Measurements from ENCODE around the gene SLC13A3. TPM values are rescaled to one million over a fixed set of nuclear protein-coding genes. Genes with fewer than 3 reads are reported as not detected.

Gene SLC13A3
- total RNA-seq, 4 donors from 2014 or later = 0.20 to 2.8 (median 1.1) TPM

DNA sequence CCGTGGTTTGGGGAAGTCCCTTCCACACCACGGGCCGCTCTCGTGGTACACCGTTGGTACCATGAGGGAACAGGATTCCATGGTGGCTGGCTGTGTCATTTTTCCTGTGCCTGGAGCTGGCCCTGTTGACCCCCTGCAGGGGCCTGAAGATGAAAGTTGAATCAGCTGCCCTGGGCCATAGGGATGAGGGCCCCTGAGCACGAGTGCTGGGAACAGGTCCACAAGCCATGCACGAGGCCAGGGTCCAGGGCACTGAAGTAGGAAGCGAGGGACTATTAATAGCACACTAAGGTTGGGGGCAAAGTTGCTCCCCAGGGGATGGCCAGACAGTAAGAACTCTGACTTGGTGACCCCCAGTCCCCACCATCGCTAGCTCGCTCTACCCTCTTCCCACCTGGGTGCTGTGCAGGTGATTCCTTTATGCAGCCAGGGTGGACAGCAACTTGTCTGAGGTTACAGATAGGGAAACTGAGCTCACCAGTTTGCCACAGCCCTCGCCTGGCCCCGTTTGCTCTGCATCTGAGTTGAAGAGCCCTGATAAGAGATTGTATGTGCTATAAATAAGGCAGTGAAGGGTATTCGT lies 46.6 kb downstream of the SLC13A3 start:
- no peak for ATAC-seq
- H3K4me3 ChIP-seq = no peak overlapping the region
- TF ChIP-seq, protein P1, sequence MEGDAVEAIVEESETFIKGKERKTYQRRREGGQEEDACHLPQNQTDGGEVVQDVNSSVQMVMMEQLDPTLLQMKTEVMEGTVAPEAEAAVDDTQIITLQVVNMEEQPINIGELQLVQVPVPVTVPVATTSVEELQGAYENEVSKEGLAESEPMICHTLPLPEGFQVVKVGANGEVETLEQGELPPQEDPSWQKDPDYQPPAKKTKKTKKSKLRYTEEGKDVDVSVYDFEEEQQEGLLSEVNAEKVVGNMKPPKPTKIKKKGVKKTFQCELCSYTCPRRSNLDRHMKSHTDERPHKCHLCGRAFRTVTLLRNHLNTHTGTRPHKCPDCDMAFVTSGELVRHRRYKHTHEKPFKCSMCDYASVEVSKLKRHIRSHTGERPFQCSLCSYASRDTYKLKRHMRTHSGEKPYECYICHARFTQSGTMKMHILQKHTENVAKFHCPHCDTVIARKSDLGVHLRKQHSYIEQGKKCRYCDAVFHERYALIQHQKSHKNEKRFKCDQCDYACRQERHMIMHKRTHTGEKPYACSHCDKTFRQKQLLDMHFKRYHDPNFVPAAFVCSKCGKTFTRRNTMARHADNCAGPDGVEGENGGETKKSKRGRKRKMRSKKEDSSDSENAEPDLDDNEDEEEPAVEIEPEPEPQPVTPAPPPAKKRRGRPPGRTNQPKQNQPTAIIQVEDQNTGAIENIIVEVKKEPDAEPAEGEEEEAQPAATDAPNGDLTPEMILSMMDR (IDR thresholded peaks at IDR 0.05 in 4 of 5, conservative IDR thresholded peaks at IDR 0.05 in 1 of 5) = no peak
- TF ChIP-seq POLR2A (IDR thresholded peaks at IDR 0.05) = no peak
- H3K36me3 ChIP-seq = no peaks in the 10 kb centered on the region
- no peaks in the 10 kb centered on the region for H3K9me3 ChIP-seq
- DNase-seq = no peak
- no peaks in the 10 kb centered on the region for H3K4me1 ChIP-seq
- intact Hi-C loops (cut with DNase I; ENCODE audit: low total_unique reads) = no loop called here
- H3K27ac ChIP-seq = no peak overlapping the region
- in situ Hi-C loops (cut with MboI; ENCODE audit: low sequenced_read_pairs in 4 of 4) = no loop called here
- no peaks in the 10 kb centered on the region for H3K27me3 ChIP-seq

DNA sequence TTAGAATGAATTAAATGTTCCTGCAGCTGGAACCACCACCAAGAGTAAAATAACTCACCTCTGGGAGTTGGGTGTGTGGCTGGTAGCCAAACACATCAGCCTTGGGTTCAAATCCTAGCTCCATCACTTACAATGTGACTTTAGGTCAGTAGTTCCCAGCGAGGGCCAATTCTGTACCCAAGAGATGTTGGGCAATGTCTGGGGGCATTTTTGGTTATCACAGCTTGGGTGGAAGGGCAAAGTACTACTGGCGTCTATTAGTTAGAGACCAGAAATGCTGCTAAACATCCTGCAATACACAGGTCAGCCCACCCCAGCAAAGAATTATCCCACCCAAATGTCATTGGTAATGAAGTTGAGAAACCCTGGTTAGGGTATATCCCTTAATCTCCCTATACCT lies 48.8 kb downstream of the SLC13A3 start:
- H3K4me3 ChIP-seq = no peak overlapping the region
- intact Hi-C loops (cut with DNase I; ENCODE audit: low total_unique reads) = no loop called here
- H3K27me3 ChIP-seq = no peaks in the 10 kb centered on the region
- H3K9me3 ChIP-seq = no peaks in the 10 kb centered on the region
- TF ChIP-seq POLR2A (IDR thresholded peaks at IDR 0.05) = no peak
- TF ChIP-seq, protein P1 (IDR thresholded peaks at IDR 0.05 in 4 of 5, conservative IDR thresholded peaks at IDR 0.05 in 1 of 5) = no peak
- no peaks in the 10 kb centered on the region for H3K4me1 ChIP-seq
- H3K36me3 ChIP-seq = no peaks in the 10 kb centered on the region
- ATAC-seq = no peak
- H3K27ac ChIP-seq = no peak overlapping the region
- DNase-seq = no peak
- in situ Hi-C loops (cut with MboI; ENCODE audit: low sequenced_read_pairs in 4 of 4) = no loop called here

DNA sequence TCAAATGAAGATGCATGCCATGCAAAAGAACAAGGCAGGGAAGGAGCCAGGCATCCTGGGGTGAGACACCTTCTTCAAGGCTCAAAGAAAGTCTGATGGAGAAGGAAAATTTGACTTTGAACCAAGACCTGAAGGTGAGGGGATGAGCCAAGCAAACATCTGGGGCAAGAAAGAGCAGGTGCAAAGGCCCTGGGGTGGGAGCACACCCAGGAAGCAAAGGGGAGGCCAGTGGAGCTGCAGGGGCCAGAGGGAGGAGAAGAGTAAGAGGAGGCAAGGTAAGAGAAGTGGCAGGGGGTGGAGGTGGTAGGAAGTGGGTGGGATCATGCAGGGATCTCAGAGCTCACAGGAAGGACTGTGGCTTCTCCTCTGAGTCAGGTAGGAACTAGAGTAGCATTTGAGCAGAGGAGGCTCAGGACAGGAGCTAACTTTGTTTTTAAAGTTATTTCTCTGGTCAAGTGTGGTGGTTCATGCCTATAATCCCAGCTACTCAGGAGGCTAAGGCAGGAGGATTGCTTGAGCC lies 49.6 kb downstream of the SLC13A3 start:
- in situ Hi-C loops (cut with MboI; ENCODE audit: low sequenced_read_pairs in 4 of 4) = no loop called here
- H3K4me3 ChIP-seq = no peak overlapping the region
- TF ChIP-seq, protein P1 (IDR thresholded peaks at IDR 0.05 in 4 of 5, conservative IDR thresholded peaks at IDR 0.05 in 1 of 5) = no peak
- no peak for TF ChIP-seq POLR2A (IDR thresholded peaks at IDR 0.05)

DNA sequence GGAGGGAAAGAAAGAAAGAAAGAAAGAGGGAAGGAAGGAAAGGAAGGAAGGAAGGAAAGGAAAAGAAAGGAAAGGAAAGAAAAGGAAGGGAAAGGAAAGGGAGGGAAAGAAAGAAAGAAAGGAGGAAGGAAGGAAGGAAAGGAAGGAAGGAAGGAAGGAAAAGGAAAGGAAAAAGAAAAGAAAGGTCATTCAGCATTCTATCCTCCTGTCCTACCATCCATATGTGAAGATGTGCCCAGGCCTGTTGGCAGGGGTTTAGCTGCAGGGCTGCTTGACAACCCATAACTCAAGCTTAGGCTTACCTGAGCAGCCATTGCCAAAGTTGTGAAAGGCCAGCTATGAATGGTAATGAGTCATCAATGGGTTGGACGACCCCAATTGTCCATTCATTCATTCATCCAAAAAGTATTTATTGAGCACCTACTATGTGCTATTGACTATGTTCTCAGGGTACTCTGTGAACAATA lies 50.9 kb downstream of the SLC13A3 start:
- intact Hi-C loops (cut with DNase I; ENCODE audit: low total_unique reads) = no loop called here

More for the DNA sequence above, 49.6 kb downstream of the SLC13A3 start:
- H3K4me1 ChIP-seq = no peaks in the 10 kb centered on the region
- H3K36me3 ChIP-seq = no peaks in the 10 kb centered on the region
- DNase-seq (no peak), ATAC-seq (no peak)
- no peaks in the 10 kb centered on the region for H3K9me3 ChIP-seq
- intact Hi-C loops (cut with DNase I; ENCODE audit: low total_unique reads) = no loop called here
- H3K27me3 ChIP-seq = no peaks in the 10 kb centered on the region
- H3K27ac ChIP-seq = no peak overlapping the region

More for the DNA sequence above, 50.9 kb downstream of the SLC13A3 start:
- TF ChIP-seq, protein P1 (IDR thresholded peaks at IDR 0.05 in 4 of 5, conservative IDR thresholded peaks at IDR 0.05 in 1 of 5) = no peak
- no peak for TF ChIP-seq POLR2A (IDR thresholded peaks at IDR 0.05)
- Histone ChIP-seq H3K4me1 (no peaks in the 10 kb centered on the region), H3K27ac (no peak overlapping the region), H3K27me3 (no peaks in the 10 kb centered on the region), H3K9me3 (no peaks in the 10 kb centered on the region), H3K4me3 (no peak overlapping the region), H3K36me3 (no peaks in the 10 kb centered on the region)
- ATAC-seq (no peak), DNase-seq (no peak)
- in situ Hi-C loops (cut with MboI; ENCODE audit: low sequenced_read_pairs in 4 of 4) = no loop called here

Measured in gastrocnemius medialis (tissue), 4 donors.